Gastroesophageal sphincter (tissue), 4 donors: ENCODE data around the gene ADIPOR2. TPM values are rescaled to one million over a fixed set of nuclear protein-coding genes. Genes with fewer than 3 reads are reported as not detected.
"Not testable (repeated sequence)": the region's sequence is repeated elsewhere in the genome, so short reads cannot be mapped to it uniquely, and the experiment has no call there.

Source experiments
- ATAC-seq: fragments of 150-250 bp; one replicate; pipeline ENCODE4 v1.9.1; 2016; ENCODE audit warnings: mild to moderate bottlenecking, moderate library complexity
- H3K27ac ChIP-seq, 4 donors: fragments of 200-600 bp; sonication (generic) in 3 of 4; 1 replicate in 3 of 4; 2 replicates in 1 of 4; pipeline ENCODE4 v1.5.1; 2016 to 2019
- H3K27me3 ChIP-seq: fragments of 200-600 bp; sonication (generic); one replicate; pipeline ENCODE4 v1.5.1; 2019
- H3K36me3 ChIP-seq, 2 donors: fragments of 200-600 bp; sonication (generic); one replicate each; pipeline ENCODE4 v1.5.1; 2019; ENCODE audit warnings: control low read depth in 1 of 2
- H3K4me1 ChIP-seq, 3 donors: fragments of 200-600 bp; sonication (generic); 1 replicate in 2 of 3; 2 replicates in 1 of 3; pipeline ENCODE4 v1.5.1; 2016 to 2019; ENCODE audit warnings: control low read depth in 2 of 3
- H3K4me3 ChIP-seq, 2 donors: fragments of 200-600 bp; sonication (generic); one replicate each; pipeline ENCODE4 v1.5.1; 2019; ENCODE audit warnings: mild to moderate bottlenecking in 1 of 2, moderate library complexity in 1 of 2
- H3K9me3 ChIP-seq, 3 donors: fragments of 200-600 bp; sonication (generic); one replicate each; pipeline ENCODE4 v1.5.1; 2017 to 2019; ENCODE audit warnings: control low read depth in 2 of 3
- CTCF ChIP-seq, 4 experiments: fragments of 200-600 bp in 2 of 4; fragments of 450-650 bp in 2 of 4; sonication (generic) in 1 of 4; IDR thresholded peaks; one replicate each; pipeline ENCODE4 v1.5.1; 2017 to 2019; ENCODE audit warnings: antibody characterized with exemption in 4 of 4, mild to moderate bottlenecking in 2 of 4, moderate library complexity in 2 of 4
- EP300 ChIP-seq: sonication (generic); formaldehyde crosslinking; IDR thresholded peaks from one replicate; pipeline ENCODE4 v1.6.1; 2017; ENCODE audit warnings: antibody characterized with exemption, mild to moderate bottlenecking
- POLR2A ChIP-seq, 2 donors: fragments of 450-650 bp; IDR thresholded peaks; one replicate each; pipeline ENCODE4 v1.6.1; 2017; ENCODE audit warnings: antibody characterized with exemption in 2 of 2, mild to moderate bottlenecking in 2 of 2, moderate library complexity in 1 of 2
- POLR2AphosphoS5 ChIP-seq: sonication (generic); formaldehyde crosslinking; IDR thresholded peaks from one replicate; pipeline ENCODE4 v1.6.1; 2017; ENCODE audit warnings: antibody characterized with exemption
- WGBS, 2 donors: methylation state at CpG; one replicate each; pipeline ENCODE4 v1.1.5; 2018; ENCODE audit warnings: low coverage in 1 of 2; 5-methylcytosine and 5-hydroxymethylcytosine counted together
- total RNA-seq, 4 donors: library from RNA; depleted of rRNA; stranded (reverse); fragments of >200 nt; gene quantifications; one replicate each; pipeline ENCODE4 v1.1.0, GENCODE V29; 2016

The ADIPOR2 gene
- total RNA-seq, 4 donors from 2014 or later: 26.6 to 37.9 (median 33.4) TPM

- H3K27ac ChIP-seq, H3K4me3 ChIP-seq, H3K9me3 ChIP-seq, H3K27me3 ChIP-seq, ATAC-seq: not testable (repeated sequence)
- 94 to 100% methylated on average over 1 to 5 of the region's 5 CpGs for WGBS, 2 donors
- H3K36me3 ChIP-seq: peaks cover 0 to 18% of the 10 kb centered on the region in 2 donors
- H3K4me1 ChIP-seq: peaks cover 0 to 52% (median 3%) of the 10 kb centered on the region in 3 donors
Measured at GRCh38 chr12:1712305-1712704, 21.4 kb downstream of the ADIPOR2 start.

DNA sequence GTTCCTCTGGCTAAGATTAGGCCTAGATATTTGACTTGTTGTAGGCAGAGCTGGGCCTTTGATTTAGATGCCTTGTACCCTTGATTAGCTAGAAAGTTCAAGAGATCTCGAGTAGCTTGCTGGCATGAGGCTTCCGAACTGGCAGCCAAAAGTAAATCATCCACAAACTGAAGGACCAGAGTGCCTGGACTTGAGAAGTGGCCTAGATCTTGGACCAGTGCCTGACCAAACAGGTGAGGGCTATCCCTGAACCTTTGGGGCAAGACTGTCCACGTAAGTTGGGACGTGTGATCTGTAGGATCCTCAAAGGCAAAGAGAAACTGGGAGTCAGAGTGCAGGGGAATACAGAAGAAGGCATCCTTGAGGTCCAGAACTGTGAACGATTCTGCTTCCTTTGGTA, 22.0 kb downstream of the ADIPOR2 start:
- H3K4me3 ChIP-seq, H3K9me3 ChIP-seq, H3K27me3 ChIP-seq, H3K27ac ChIP-seq, ATAC-seq: not testable (repeated sequence)
- H3K36me3 ChIP-seq: peaks cover 0 to 18% of the 10 kb centered on the region in 2 donors
- WGBS, 2 donors: 77 to 97% methylated on average over 3 to 4 of the region's 5 CpGs
- peaks cover 0 to 50% (median 3%) of the 10 kb centered on the region in 3 donors for H3K4me1 ChIP-seq

DNA sequence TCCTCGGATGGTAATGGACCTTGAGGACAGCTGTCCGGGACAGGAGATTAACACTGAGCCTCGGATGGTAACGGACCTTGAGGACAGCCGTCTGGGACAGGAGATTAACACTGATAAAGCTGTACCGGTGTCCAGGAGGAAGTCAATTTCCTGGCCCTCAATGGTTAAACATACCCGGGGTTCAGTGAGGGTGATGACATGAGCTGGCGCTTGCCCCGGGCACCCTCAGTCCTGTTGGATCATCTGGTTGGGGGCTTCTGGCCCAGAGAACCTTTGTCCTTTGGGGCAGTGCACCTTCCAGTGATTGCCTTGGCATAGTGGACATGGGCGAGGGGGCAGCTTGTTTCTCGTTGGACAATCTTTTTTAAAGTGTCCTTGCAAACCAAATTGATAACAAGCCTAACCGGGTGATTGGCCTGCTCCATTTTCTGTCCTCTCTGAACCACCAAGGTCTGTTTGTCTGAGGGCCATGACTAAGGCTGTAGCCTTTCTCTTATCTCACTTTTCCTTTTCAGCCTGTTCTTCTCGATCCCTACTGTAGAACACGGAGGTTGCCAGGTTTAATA, 23.0 kb downstream of the ADIPOR2 start:
- Histone ChIP-seq H3K36me3 (peaks cover 0 to 18% of the 10 kb centered on the region in 2 donors), H3K4me1 (peaks cover 0 to 48% (median 6%) of the 10 kb centered on the region in 3 donors)
- H3K4me3 ChIP-seq, H3K27ac ChIP-seq, H3K9me3 ChIP-seq, ATAC-seq, H3K27me3 ChIP-seq: not testable (repeated sequence)
- WGBS, 2 donors: 93% methylated on average over 6 to 11 of the region's 14 CpGs

DNA sequence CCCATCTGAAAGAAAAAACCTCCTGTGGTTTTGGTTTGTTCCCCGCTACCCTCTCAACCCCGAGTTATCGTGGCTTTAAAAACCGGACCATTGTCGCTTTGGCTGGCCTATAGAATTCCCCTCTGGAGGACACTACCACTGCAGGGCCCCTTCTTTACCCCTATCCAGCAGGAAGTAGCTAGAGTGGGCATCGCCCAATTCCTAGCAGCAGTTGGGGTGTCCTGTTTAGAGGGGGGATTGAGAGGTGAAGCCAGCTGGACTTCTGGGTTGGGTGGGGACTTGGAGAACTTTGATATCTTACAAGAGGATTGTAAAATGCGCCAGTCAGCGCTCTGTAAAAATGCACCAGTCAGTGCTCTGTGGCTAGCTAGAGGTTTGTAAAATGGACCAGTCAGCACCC, 24.6 kb downstream of the ADIPOR2 start:
- 92 to 100% methylated on average over 2 of the region's 8 CpGs for WGBS, 2 donors
- not testable (repeated sequence) for ATAC-seq
- H3K4me1 ChIP-seq: peaks cover 4 to 64% (median 15%) of the 10 kb centered on the region in 3 donors

DNA sequence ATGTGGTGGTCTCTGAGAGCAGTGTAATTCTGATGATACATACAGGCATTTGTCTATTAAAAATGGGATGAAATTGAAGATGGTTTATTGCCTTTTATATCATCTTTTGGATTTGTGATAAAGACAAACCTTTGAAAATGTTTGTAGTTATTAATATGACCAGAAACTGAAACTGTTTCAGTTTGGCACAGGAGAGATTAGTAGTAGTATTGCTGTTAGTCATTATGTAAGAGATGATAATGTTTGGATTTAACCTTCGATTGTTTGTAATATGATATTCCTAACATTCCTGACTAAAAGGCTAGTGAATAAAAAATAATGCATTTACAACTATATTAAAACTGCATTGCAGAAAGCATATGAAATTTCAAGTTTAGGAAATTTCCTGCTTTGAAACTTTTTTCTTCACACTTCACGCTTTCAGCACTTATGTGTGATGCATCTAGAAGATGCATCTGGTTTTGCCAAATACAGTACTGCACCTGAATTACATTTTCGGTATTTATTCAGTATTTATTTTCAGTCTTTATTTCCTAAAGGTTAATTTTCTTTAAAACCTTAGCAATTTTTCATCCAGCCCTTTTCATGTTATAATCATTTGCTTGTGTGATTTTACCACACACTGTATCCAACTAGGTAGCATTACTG, 25.5 kb downstream of the ADIPOR2 start:
- Histone ChIP-seq H3K4me3 (no peak overlapping the region), H3K4me1 (peaks cover 4 to 60% (median 15%) of the 10 kb centered on the region in 3 donors), H3K36me3 (peaks cover 0 to 18% of the 10 kb centered on the region in 2 donors), H3K27me3 (no peaks in the 10 kb centered on the region), H3K9me3 (peaks cover 0 to 8% (median 0%) of the 10 kb centered on the region in 3 donors), H3K27ac (no peak overlapping the region)
- TF ChIP-seq POLR2AphosphoS5 (no peak), CTCF (IDR thresholded peaks at IDR 0.05) (no peak), POLR2A (IDR thresholded peaks at IDR 0.05) (no peak), EP300 (no peak)
- ATAC-seq: no peak
- 61 to 65% methylated on average over 3 of the region's 3 CpGs for WGBS, 2 donors

More for the DNA sequence above, 24.6 kb downstream of the ADIPOR2 start:
- not testable (repeated sequence) for H3K27ac ChIP-seq, H3K4me3 ChIP-seq, H3K27me3 ChIP-seq, H3K9me3 ChIP-seq
- H3K36me3 ChIP-seq: peaks cover 0 to 18% of the 10 kb centered on the region in 2 donors

GRCh38 chr12:1716911-1717310, 26.0 kb downstream of the ADIPOR2 start:
- TF ChIP-seq POLR2AphosphoS5 (no peak), EP300 (no peak), POLR2A (IDR thresholded peaks at IDR 0.05) (no peak), CTCF (IDR thresholded peaks at IDR 0.05) (no peak)
- H3K36me3 ChIP-seq: peaks cover 0 to 18% of the 10 kb centered on the region in 2 donors
- no peaks in the 10 kb centered on the region for H3K27me3 ChIP-seq
- H3K27ac ChIP-seq: no peak overlapping the region
- peaks cover 4 to 60% (median 15%) of the 10 kb centered on the region in 3 donors for H3K4me1 ChIP-seq
- H3K4me3 ChIP-seq: no peak overlapping the region
- peaks cover 0 to 8% (median 0%) of the 10 kb centered on the region in 3 donors for H3K9me3 ChIP-seq
- no peak for ATAC-seq

DNA sequence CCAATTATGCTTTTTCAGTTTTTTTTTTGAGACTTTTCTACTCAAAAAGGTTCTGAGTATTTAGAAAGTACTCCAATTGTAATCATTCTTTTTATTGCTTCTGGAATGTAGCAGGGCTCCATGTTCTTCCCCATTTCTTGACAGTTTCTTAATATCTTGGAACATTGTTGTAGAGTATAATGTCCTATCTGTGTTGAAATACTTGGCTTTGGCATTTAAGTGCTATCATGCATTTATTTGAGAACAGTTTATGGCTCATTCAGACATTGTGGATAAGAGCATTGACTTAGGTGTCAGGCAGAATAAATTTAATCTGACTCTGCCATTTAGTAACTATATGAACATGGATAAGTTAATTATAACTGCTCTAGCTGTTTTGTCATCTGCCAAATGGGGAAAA, 28.3 kb downstream of the ADIPOR2 start:
- H3K27ac ChIP-seq: peak overlapping the region in 1 of 4 donors; percentile 24
- peak; percentile 68 for ATAC-seq
- no peak for TF ChIP-seq POLR2AphosphoS5
- TF ChIP-seq CTCF (IDR thresholded peaks at IDR 0.05): no peak
- TF ChIP-seq EP300: no peak
- TF ChIP-seq POLR2A (IDR thresholded peaks at IDR 0.05): no peak

More for the DNA sequence above, 28.3 kb downstream of the ADIPOR2 start:
- Histone ChIP-seq H3K36me3 (peaks cover 0 to 15% of the 10 kb centered on the region in 2 donors), H3K4me3 (no peak overlapping the region), H3K27me3 (no peaks in the 10 kb centered on the region), H3K9me3 (peaks cover 0 to 8% (median 0%) of the 10 kb centered on the region in 3 donors), H3K4me1 (peaks cover 4 to 67% (median 15%) of the 10 kb centered on the region in 3 donors)
